GM21576 (cell line): ENCODE results near the gene LRRFIP2.
"Not testable (repeated sequence)": the region's sequence is repeated elsewhere in the genome, so short reads cannot be mapped to it uniquely, and the experiment has no call there.

Experiments
- ATAC-seq: cut with Tn5 transposase; IDR thresholded peaks from one replicate; pipeline ENCODE4 v1.9.1; 2021; ENCODE audit warnings: mild to moderate bottlenecking, moderate library complexity; ENCODE audit not compliant: unreplicated experiment

The LRRFIP2 gene

GRCh38 chr3:37174532-37175126 lies at the start of gene LRRFIP2:
Gene LRRFIP2, minus strand, starts transcription at chr3:37174582. Its CDS starts 25,599 bp downstream, at chr3:37148983.
- ATAC-seq: no peak

GRCh38 chr3:37223576-37223975 lies 49.2 kb upstream of the LRRFIP2 start:
- ATAC-seq: no peak

DNA sequence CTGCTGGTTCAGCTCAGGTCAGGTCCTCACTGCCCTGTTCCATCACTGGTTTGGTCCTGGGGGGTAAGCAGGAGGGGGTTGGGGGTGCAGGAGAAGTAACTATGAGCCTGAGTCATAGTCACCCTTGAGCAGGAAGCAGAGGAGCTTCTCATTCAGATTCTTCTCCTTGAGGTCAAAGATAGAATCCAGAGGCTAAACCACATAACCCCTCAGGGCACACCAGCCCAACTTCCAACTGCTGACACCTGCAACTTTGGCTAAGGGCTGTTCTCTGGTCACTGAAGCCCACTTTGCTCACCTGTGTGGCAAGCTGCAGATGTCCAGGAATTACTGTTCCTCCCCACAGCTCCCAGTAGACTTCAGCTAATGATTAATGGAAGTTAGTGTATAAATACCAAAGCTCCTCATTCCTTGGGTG lies 48.8 kb upstream of the LRRFIP2 start:
- no peak for ATAC-seq

- not testable (repeated sequence) for ATAC-seq
Measured at GRCh38 chr3:37222542-37222941, 48.2 kb upstream of the LRRFIP2 start.

- no peak for ATAC-seq
Measured at GRCh38 chr3:37221407-37221806, 47.0 kb upstream of the LRRFIP2 start.

DNA sequence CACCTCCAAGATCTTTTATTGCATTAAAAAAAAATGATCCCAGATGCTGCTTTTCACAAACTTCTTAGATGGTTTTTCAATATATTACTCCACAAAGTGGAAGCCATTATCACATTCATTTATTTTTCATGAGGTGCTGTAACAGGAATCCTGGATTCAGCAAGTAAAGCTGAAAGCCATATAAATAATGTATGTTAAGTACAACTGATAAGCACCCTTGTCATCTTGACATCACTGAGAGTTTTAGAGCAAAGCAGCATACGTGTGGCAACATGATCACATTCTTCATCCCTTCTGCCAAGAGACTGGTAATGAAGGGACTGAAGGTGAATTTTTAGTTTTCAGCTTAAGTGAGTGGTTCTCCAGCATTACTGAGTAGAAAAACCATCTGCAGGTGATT lies 44.9 kb upstream of the LRRFIP2 start:
- no peak for ATAC-seq

DNA sequence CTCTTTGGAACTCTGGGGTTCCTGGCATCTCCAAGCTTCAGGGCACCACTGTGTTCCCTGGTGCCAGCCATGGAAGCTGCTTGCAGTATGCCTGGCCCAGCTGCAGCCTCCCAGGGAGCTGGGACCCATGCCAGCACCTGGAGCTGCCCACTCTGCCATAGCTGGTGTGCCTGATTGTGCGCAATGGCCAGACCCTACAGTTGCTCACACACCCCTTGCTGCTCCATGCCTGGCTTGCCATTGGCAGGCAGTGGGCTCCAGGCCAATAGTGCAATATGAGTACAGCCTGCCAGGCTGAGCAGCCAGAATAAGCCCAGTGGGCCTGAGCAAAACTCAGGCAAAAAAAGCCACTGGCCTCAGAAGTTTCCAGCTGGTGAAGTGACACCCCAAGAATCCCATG lies 43.8 kb upstream of the LRRFIP2 start:
- ATAC-seq: no peak

DNA sequence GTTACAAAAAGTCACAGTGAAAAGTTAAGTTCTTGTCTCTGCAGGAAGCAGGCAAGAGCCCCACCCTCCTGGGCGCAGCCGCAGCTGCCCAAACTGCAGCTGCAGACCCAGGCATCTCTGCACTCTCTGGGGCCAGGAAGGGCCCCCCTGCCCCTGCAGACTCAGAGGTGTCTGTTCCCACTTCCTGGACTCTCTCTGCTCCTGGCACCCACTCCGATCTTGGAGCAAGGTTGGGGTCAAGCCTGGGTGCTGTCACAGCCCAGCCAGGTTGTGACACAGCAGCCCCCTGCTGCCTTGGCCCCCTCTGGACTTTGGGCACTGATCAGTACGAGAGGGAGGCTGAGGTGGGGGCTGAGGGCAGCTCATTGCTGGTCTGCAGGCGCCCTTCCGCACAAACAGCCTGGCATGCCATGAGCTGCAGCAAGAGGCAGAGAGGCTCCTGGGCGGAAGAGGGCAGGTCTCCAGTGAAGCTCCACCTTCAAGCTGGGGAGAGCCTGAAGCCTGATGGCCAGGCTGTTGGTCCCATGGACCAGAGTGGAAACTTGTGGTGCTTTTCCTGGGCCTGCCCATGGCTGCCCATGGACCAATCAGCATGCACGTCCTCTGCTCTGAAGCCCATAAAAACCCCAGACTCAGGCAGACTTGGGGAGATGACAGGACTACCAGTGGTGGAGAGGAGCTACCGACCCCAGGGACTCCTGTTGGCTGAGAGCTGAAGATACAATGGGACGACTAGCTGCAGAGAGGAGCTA lies 42.9 kb upstream of the LRRFIP2 start:
- ATAC-seq: no peak

- ATAC-seq: no peak
Measured at GRCh38 chr3:37216597-37217097, 42.3 kb upstream of the LRRFIP2 start.

GRCh38 chr3:37214076-37214475 lies 39.7 kb upstream of the LRRFIP2 start:
- no peak for ATAC-seq

- no peak for ATAC-seq
Measured at GRCh38 chr3:37210230-37210629, 35.8 kb upstream of the LRRFIP2 start.

DNA sequence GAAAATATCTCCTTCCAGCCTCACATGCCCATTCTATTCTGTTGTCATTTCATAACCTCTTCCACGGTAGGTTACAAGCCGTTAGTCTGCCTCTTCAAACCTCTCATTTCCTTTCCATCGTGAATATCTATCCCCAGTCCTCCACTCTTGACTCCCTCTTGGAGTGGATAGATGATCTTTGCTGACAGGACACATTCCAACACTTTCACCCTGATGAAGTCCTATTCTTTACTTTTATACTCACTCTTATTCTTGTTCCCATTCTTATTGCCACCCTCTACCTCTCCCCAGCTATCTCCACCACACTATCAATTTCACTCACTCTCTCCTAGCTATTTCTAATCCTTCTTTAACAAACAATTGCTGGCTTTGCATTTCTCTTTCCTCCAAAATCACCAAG lies 34.2 kb upstream of the LRRFIP2 start:
- ATAC-seq: not testable (repeated sequence)

- not testable (repeated sequence) for ATAC-seq
Measured at GRCh38 chr3:37208008-37208407, 33.6 kb upstream of the LRRFIP2 start.

DNA sequence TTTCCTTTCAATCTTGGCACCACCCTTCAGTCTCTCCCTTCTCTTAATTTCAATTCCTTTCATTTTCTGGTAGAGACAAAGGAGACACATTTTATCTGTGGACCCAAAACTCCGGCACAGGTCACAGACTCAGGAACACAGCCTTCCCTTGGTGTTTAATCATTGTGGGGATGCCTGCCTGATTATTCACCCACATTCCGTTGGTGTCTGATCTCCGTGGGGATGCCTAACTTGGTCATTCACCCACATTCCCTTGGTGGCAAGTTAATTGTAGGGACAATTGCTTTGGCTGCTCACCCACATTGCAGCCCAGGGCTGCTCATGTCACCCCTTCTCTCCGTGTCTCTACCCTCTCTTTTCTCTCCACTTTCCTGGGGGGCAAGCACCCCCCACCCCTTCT lies 31.7 kb upstream of the LRRFIP2 start:
- not testable (repeated sequence) for ATAC-seq

- ATAC-seq: no peak
Measured at GRCh38 chr3:37204314-37204713, 29.9 kb upstream of the LRRFIP2 start.

GRCh38 chr3:37202035-37202434 lies 27.7 kb upstream of the LRRFIP2 start:
- ATAC-seq: no peak

DNA sequence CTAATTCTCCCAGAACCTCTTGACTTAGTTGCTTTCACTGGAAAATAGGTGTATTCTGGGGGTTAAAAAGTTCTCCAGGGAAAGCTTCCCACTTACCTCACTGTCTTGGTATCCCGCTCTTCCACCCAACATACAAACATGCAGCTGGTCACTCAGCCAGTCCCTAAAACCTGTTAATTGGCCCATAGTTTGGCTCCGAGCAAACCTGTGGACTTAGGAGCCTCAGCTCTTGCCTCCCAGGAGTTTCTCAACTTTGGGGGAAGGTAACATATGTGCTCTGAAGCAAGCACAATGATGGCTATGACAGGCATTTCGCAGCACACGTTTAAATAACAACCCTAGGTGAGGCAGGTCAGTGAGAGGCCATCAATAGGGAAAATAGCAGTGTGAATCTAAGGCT lies 25.8 kb upstream of the LRRFIP2 start:
- ATAC-seq: no peak

GRCh38 chr3:37198996-37199395 lies 24.6 kb upstream of the LRRFIP2 start:
- no peak for ATAC-seq

GRCh38 chr3:37198547-37198946 lies 24.2 kb upstream of the LRRFIP2 start:
- no peak for ATAC-seq

DNA sequence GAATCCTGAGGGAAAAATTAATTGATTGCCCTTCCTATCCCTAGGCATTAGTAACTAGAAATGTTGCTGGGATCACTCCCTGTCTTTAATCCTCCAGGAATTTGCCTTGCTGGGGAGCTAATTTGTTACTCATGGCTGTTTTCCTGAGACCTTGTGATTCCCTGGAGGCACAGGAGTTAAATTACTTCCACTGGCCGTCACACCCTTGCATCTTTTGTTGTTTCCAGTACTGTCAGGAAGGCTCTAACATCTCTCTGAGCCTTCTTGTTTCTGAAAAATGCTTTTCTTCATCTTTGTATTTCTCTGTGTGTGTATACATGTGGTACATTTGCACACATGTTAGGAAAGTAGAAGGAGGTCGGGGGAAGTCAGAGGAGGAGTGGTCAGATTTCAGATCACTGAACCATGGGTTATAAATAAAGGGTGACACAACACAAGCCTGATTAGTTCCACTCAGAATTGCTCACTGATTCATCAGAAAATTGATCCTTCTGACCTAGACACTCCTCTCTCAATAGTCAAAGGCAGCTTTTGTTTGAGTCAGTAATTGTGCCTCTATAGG lies 23.5 kb upstream of the LRRFIP2 start:
- no peak for ATAC-seq

GRCh38 chr3:37194533-37194932 lies 20.2 kb upstream of the LRRFIP2 start:
- ATAC-seq: no peak

DNA sequence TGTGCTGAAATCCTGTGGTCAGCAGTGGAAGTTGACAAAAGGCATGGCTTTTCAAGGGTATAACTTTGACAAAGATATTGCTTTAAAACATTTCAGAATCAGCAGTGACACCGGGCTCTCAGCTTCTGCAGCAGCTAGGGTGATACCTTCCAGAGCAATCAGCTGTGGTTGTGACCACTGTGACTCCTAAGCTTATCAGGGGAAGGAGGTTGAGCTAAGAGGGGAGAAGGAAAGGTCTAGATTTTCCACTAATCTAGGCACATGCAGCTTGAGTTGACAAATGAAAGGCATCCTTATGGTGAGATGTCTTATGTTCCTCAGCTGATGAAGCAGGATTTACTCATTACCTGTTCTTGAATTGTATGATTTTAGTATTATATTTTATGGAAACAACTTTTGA lies 16.3 kb upstream of the LRRFIP2 start:
- ATAC-seq: no peak
